Measurements from ENCODE around the gene ABCG8.

GRCh38 chr2:43840965-43841364, 2.2 kb downstream of the ABCG8 start:
- TF ChIP-seq CTCF (IDR thresholded peaks at IDR 0.05; ENCODE audit: poor library complexity) (no peak), EZH2phosphoT487 (IDR thresholded peaks at IDR 0.05; ENCODE audit: low read depth, severe bottlenecking, unreplicated experiment) (no peak), EZH2 (IDR thresholded peaks at IDR 0.05; ENCODE audit: borderline replicate concordance) (no peak)

All from hepatocyte (in vitro differentiated cells).